HFFc6 (cell line): ENCODE measurements around the gene PKHD1. TPM values are rescaled to one million over a fixed set of nuclear protein-coding genes. Genes with fewer than 3 reads are reported as not detected.

ENCODE experiments used
- DNase-seq: peaks from one replicate; pipeline ENCODE4 v3.0.0-alpha.2; 2018
- H3K27ac Mint-ChIP-seq: 2 replicates; pipeline ENCODE4 v1.8.0; 2020; ENCODE audit warnings: mild to moderate bottlenecking, mixed read lengths
- H3K27me3 Mint-ChIP-seq: 2 replicates; pipeline ENCODE4 v1.8.0; 2021; ENCODE audit warnings: mild to moderate bottlenecking, moderate library complexity, mixed read lengths; ENCODE audit not compliant: insufficient read depth
- H3K36me3 Mint-ChIP-seq: 2 replicates; pipeline ENCODE4 v1.8.0; 2021; ENCODE audit warnings: low read depth, mixed read lengths
- H3K4me1 Mint-ChIP-seq: 2 replicates; pipeline ENCODE4 v1.8.0; 2020; ENCODE audit warnings: low read depth, mixed read lengths
- H3K4me3 Mint-ChIP-seq: 2 replicates; pipeline ENCODE4 v1.8.0; 2020; ENCODE audit warnings: mild to moderate bottlenecking, moderate library complexity, mixed read lengths
- H3K9me3 Mint-ChIP-seq: 2 replicates; pipeline ENCODE4 v1.8.0; 2020; ENCODE audit warnings: mild to moderate bottlenecking, mixed read lengths
- CTCF ChIP-seq: fragments of 200-600 bp; sonication (generic); IDR thresholded peaks from 2 replicates; pipeline ENCODE4 v1.5.0; 2021; ENCODE audit warnings: antibody characterized with exemption, mild to moderate bottlenecking
- total RNA-seq, 6 experiments: library from RNA; stranded (reverse); fragmentation: NEBNext Ultra II Directional; extraction: Animal tissue kit (Norgen Biotek cat#: 25700); gene quantifications; 2 replicates in 1 of 6; 3 replicates in 5 of 6; pipeline ENCODE4 v1.2.3, GENCODE V29; 2021

PKHD1 gene
- total RNA-seq, 6 experiments from 2014 or later, result not detected

GRCh38 chr6:52125139-52125538, 37.7 kb upstream of the PKHD1 start:
- no peak for DNase-seq
- Mint-ChIP-seq H3K9me3 (no peaks in the 10 kb centered on the region), H3K4me3 (no peak overlapping the region), H3K27ac (no peak overlapping the region), H3K27me3 (peaks cover 1% of the 10 kb centered on the region; the same call in 1 of the 2 replicates), H3K36me3 (no peaks in the 10 kb centered on the region), H3K4me1 (no peaks in the 10 kb centered on the region)
- TF ChIP-seq CTCF, result no peak

DNA sequence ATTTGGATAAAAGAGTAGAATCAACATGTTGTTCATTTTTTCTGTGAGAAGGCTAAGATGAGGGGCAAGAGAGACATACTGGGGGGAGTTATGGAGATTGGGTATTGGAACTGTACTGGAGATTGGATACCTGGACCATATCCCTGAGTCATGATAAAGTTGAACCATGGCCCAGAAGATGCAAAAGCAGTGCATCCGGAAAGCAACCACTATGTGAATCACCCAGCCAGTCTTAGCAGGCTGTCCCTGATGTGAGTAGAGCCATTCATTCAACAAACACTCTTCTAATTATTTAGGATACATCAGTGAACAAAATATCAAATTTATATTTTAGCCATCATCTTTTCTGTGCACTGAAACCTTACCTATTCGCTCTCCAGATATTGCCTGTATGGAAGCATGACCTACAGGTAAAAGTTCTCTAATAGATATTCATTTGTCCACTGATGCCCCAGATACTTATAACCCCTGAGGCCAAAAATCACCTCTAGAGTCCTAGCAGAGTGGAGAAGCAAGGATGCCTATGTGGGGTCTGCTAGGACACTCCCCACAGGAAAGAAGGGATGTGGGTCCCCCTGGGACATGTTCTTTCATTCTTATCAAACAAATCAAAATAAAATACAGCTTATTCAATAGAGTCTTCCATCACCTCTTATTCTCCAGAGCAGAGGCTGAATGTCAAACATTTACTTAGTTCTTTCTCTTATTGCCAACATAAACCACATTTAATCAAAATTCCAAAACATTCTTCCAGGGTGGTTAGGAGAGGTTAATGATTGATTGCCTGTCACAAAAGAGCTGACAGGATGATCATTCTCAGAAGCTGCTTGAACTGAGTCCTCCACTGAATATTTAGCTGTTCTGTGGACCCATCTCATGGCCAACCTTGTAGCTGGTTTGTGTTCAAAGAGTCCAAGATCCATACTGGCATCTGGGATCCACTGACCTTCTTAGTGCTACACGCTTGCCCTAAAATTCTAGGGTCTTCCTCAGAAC, 37.0 kb upstream of the PKHD1 start:
- peaks cover 1% of the 10 kb centered on the region; the same call in 1 of the 2 replicates for H3K27me3 Mint-ChIP-seq
- H3K36me3 Mint-ChIP-seq, result no peaks in the 10 kb centered on the region
- H3K4me3 Mint-ChIP-seq, result no peak overlapping the region
- H3K27ac Mint-ChIP-seq, result no peak overlapping the region
- no peak for TF ChIP-seq CTCF
- DNase-seq, result no peak
- H3K4me1 Mint-ChIP-seq, result no peaks in the 10 kb centered on the region
- no peaks in the 10 kb centered on the region for H3K9me3 Mint-ChIP-seq

- H3K4me1 Mint-ChIP-seq, result no peaks in the 10 kb centered on the region
- no peaks in the 10 kb centered on the region for H3K36me3 Mint-ChIP-seq
- no peak for TF ChIP-seq CTCF
- no peaks in the 10 kb centered on the region for H3K9me3 Mint-ChIP-seq
- H3K4me3 Mint-ChIP-seq, result no peak overlapping the region
- H3K27me3 Mint-ChIP-seq, result peaks cover 1% of the 10 kb centered on the region; the same call in 1 of the 2 replicates
- DNase-seq, result no peak
- no peak overlapping the region for H3K27ac Mint-ChIP-seq
Observed at GRCh38 chr6:52123251-52123650, 35.8 kb upstream of the PKHD1 start.

DNA sequence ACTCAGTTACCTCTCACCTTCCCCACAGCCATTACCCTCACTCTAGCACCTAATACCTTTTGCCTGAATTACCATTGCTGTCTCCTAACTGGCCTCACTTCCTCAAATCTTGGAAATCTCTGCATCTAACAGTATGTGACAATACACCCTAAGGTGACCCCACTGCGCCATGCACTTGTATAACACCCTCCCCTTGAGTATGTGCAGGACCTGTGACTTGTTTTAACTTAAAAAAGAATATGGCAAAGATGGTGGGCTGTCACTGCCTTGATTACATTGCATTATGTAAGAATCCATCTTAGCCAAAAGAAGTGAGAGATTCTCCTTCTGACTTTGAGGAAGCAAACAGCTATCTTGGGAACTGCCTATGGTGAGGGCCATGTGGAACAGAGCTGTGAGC, 29.9 kb upstream of the PKHD1 start:
- no peaks in the 10 kb centered on the region for H3K9me3 Mint-ChIP-seq
- H3K27ac Mint-ChIP-seq, result no peak overlapping the region
- no peaks in the 10 kb centered on the region for H3K36me3 Mint-ChIP-seq
- no peaks in the 10 kb centered on the region for H3K27me3 Mint-ChIP-seq
- no peak for DNase-seq
- no peak overlapping the region for H3K4me3 Mint-ChIP-seq
- no peak for TF ChIP-seq CTCF
- no peaks in the 10 kb centered on the region for H3K4me1 Mint-ChIP-seq

DNA sequence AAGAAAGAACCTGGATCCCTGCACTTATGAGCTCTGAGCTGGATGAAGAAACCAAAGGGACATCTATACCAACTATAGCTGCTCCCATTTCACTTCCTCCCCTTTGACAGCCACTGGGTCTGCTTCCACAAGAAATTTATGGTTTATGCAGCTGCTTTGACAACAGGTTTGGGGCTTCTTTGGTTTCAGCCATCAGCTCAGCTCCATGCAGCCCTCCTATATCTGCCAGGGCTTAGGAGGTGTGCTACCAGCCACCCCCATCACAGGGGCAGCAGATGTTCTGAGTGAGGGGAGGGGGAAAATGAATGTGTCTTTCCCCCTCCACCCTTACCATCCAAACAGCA, 29.2 kb upstream of the PKHD1 start:
- Mint-ChIP-seq H3K36me3 (no peaks in the 10 kb centered on the region), H3K9me3 (no peaks in the 10 kb centered on the region), H3K27ac (no peak overlapping the region), H3K4me1 (no peaks in the 10 kb centered on the region), H3K4me3 (no peak overlapping the region), H3K27me3 (no peaks in the 10 kb centered on the region)
- TF ChIP-seq CTCF, result no peak
- DNase-seq, result no peak
